Omental fat pad (tissue), 4 donors: ENCODE measurements around the gene GBP7. TPM values are rescaled to one million over a fixed set of nuclear protein-coding genes. Genes with fewer than 3 reads are reported as not detected.
A peak's percentile ranks its signal among the peaks of the same experiment; 100 is the strongest.

Experiments
- ATAC-seq: fragments of 150-250 bp; one replicate; pipeline ENCODE4 v1.9.1; 2016; ENCODE audit warnings: mild to moderate bottlenecking, moderate library complexity; ENCODE audit not compliant: low FRiP score
- DNase-seq: peaks from one replicate; pipeline ENCODE4 v3.0.0-alpha.2; 2019; ENCODE audit warnings: low spot score
- CTCF ChIP-seq, 3 donors: fragments of 450-650 bp; IDR thresholded peaks; one replicate each; pipeline ENCODE4 v1.5.1; 2016 to 2017; ENCODE audit warnings: antibody characterized with exemption in 3 of 3, mild to moderate bottlenecking in 3 of 3, moderate library complexity in 2 of 3
- total RNA-seq, 4 donors: library from RNA; depleted of rRNA; stranded (reverse); fragments of >200 nt; gene quantifications; one replicate each; pipeline ENCODE4 v1.1.0, GENCODE V29; 2016

The GBP7 gene
- total RNA-seq, 4 donors from 2014 or later: not detected

DNA sequence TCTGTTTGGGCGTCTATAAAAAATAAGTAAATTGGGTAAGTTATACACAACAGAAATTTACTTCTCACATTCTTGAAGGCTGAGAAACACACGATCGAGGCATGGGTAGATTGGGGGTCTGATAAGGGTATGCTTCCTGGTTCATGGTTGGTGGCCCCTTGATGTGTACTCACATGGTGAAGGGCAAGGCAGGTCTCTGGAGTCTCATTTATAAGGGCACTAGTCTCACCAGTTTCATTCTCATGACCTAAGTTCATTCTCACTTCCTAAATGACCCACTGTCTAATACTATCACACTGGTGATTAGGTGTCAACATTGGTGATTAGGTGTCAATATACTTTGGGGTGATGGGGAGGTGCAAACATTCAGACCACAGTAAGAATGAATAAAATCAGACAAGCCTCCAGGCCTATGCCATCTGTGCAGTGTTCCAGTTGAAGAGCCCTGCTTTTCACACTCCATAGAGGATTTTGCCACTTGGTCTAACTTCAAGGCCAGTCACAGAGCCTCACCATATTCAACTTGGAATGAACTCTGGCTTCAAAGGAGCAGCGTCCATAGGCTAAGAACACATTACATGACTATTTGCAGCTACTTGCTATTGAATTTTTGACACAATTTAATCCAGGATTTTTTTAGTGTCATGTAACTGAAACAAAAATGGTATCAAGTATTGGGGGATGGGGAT is 25.4 kb upstream of the GBP7 start:
- DNase-seq (no peak), ATAC-seq (no peak)
- no peak for TF ChIP-seq CTCF (IDR thresholded peaks at IDR 0.05)

- TF ChIP-seq CTCF (IDR thresholded peaks at IDR 0.05): no peak
- DNase-seq: no peak
- no peak for ATAC-seq
Measured at GRCh38 chr1:89200663-89201062, 24.9 kb upstream of the GBP7 start.

DNA sequence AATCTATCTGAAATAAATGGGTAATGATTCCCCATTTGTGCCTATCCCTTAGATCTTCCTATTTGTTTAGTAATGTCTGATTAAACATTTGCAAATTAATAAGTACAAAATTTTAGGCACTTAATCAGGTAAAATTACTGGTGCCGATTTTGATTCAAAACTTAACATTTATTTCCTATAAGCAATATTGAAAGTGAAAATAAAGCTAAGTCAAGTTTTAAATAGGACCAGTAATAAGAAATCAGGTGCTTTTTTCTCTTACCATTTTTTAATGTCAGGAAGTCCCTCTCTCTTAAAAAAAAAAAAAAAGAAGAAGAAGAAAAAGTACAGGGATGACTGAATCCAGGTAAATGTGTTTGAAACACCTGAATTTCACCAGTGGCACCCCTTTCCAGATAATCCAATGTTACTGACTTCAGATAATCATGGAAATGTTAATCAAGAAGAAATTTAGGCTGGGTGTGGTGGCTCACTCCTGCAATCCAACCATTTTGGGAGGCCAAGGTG is 23.8 kb upstream of the GBP7 start:
- ATAC-seq (no peak), DNase-seq (no peak)
- TF ChIP-seq CTCF (IDR thresholded peaks at IDR 0.05): no peak

- DNase-seq: no peak
- no peak for TF ChIP-seq CTCF (IDR thresholded peaks at IDR 0.05)
- ATAC-seq: peak; percentile 80
Measured at GRCh38 chr1:89198491-89199072, 22.8 kb upstream of the GBP7 start, which contains the start of gene GBP4. GBP4 (minus strand) TSS chr1:89198942; CDS start chr1:89198834, 108 bp downstream.

DNA sequence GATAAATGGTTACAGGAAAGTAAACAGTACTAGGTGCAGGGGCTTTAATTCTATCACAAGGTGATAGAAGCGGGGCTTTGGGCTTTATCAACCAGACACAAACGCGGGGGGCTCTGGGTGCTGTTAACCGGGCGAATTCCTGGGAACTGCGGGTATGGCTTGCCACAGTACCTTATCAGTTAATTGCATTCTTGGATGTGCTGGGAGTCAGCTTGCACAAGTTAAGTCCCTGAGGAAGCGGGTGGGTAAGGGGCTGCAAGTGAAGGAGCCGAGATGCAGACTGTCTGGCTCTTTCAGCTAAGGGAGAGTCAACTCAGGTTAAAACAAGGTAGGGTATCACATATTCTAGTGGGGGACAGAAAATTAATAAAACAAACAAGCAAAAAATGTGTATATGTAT is 22.3 kb upstream of the GBP7 start:
- DNase-seq: no peak
- no peak for TF ChIP-seq CTCF (IDR thresholded peaks at IDR 0.05)
- ATAC-seq: peak; percentile 22

DNA sequence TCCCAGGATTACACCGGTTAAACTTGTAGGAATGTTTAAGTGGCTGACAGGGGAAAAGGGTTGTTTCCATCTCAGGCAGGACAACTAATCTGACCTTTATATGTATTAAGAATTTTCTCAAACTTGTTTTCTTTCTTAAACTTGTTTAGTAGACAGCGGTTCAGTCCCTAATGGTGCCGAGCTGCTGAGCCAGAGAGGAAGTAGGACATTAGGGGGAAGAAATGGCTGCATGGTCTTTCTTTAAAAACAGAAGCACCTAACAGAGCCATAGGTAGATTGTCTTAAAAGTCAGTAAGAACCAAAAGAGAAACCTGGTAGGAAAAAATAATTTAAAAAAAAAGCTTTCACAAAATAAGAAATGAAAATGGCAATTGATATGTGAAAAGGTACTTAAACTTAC is 19.7 kb upstream of the GBP7 start:
- TF ChIP-seq CTCF (IDR thresholded peaks at IDR 0.05): no peak
- ATAC-seq: no peak
- DNase-seq: no peak

DNA sequence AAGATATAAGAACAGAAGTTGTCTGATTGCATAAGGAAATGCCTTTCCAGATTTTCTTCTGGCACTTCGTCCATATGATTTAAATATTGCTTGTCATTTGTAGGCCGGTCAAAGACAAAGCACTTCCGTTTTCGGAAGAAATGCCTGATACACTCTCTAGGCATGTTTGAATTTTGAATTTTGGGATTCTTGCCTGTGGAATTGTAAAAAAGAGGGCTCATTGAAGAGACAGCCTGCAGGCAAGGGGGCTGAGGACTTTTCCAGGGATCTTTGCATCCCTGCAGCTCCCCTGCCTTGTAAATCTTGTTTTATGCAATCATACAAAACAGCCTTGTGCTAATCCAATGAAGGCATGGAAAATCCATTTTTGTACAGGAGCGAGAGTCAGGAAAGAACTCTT is 15.5 kb upstream of the GBP7 start:
- DNase-seq (no peak), ATAC-seq (no peak)
- no peak for TF ChIP-seq CTCF (IDR thresholded peaks at IDR 0.05)
